K562 (cell line): ENCODE data around the gene MB21D2.

ENCODE experiments used
- TF ChIP-seq, protein P1 (sequence below), 2 experiments: IDR thresholded peaks; 2 replicates each; pipeline ENCODE4 v1.6.1; 2011; ENCODE audit warnings: borderline replicate concordance in 1 of 2, control low read depth in 1 of 2, low read depth in 1 of 2, low read length in 1 of 2, mild to moderate bottlenecking in 1 of 2, mixed read lengths in 1 of 2, moderate library complexity in 1 of 2; ENCODE audit not compliant: insufficient read depth in 1 of 2, insufficient read length in 1 of 2, poor library complexity in 1 of 2, severe bottlenecking in 1 of 2; ENCODE audit errors: extremely low read depth in 1 of 2
- TF ChIP-seq, protein P2 (sequence below), 2 experiments: fragments of 450-650 bp; formaldehyde crosslinking in 1 of 2; IDR thresholded peaks; 2 replicates each; pipeline versions ENCODE4 v1.4.0 to v1.6.1; 2014 to 2020; ENCODE audit warnings: mild to moderate bottlenecking in 2 of 2, borderline replicate concordance in 1 of 2, low read depth in 1 of 2
- TF ChIP-seq, protein P3 (sequence below): fragments of 450-650 bp; formaldehyde crosslinking; IDR thresholded peaks from 2 replicates; pipeline ENCODE4 v1.4.0; 2020; ENCODE audit warnings: mild to moderate bottlenecking, mixed read lengths

DNA sequence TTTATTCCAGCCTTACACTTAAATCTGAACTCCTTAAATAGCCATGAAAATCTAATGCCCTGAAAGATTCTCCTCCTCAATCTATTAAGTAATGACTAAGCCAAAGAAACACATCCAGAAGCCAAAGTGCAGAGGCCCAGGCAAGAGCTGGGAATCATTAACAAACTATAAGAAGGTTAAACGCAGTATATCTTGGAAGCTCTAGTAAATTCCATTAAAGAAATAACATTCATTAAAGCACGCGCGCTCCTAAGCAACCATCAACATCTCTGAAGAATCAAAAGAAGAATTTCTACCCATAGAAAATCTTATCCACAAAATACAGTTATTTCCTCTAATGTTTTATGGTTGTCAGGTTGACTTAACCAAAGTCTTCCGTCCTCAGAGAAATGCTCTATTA is 29.5 kb downstream of the MB21D2 start:
- TF ChIP-seq, protein P1, sequence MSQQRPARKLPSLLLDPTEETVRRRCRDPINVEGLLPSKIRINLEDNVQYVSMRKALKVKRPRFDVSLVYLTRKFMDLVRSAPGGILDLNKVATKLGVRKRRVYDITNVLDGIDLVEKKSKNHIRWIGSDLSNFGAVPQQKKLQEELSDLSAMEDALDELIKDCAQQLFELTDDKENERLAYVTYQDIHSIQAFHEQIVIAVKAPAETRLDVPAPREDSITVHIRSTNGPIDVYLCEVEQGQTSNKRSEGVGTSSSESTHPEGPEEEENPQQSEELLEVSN (IDR thresholded peaks at IDR 0.05; ENCODE audit: borderline replicate concordance in 1 of 2, extremely low read depth in 1 of 2, insufficient read depth in 1 of 2, insufficient read length in 1 of 2, low read depth in 1 of 2, low read length in 1 of 2, poor library complexity in 1 of 2, severe bottlenecking in 1 of 2), result no peak
- TF ChIP-seq, protein P2, sequence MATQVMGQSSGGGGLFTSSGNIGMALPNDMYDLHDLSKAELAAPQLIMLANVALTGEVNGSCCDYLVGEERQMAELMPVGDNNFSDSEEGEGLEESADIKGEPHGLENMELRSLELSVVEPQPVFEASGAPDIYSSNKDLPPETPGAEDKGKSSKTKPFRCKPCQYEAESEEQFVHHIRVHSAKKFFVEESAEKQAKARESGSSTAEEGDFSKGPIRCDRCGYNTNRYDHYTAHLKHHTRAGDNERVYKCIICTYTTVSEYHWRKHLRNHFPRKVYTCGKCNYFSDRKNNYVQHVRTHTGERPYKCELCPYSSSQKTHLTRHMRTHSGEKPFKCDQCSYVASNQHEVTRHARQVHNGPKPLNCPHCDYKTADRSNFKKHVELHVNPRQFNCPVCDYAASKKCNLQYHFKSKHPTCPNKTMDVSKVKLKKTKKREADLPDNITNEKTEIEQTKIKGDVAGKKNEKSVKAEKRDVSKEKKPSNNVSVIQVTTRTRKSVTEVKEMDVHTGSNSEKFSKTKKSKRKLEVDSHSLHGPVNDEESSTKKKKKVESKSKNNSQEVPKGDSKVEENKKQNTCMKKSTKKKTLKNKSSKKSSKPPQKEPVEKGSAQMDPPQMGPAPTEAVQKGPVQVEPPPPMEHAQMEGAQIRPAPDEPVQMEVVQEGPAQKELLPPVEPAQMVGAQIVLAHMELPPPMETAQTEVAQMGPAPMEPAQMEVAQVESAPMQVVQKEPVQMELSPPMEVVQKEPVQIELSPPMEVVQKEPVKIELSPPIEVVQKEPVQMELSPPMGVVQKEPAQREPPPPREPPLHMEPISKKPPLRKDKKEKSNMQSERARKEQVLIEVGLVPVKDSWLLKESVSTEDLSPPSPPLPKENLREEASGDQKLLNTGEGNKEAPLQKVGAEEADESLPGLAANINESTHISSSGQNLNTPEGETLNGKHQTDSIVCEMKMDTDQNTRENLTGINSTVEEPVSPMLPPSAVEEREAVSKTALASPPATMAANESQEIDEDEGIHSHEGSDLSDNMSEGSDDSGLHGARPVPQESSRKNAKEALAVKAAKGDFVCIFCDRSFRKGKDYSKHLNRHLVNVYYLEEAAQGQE (IDR thresholded peaks at IDR 0.05; ENCODE audit: borderline replicate concordance), result no peak
- TF ChIP-seq, protein P2 (CRISPR knock-in tag; IDR thresholded peaks at IDR 0.05; ENCODE audit: low read depth), result no peak
- TF ChIP-seq, protein P3, sequence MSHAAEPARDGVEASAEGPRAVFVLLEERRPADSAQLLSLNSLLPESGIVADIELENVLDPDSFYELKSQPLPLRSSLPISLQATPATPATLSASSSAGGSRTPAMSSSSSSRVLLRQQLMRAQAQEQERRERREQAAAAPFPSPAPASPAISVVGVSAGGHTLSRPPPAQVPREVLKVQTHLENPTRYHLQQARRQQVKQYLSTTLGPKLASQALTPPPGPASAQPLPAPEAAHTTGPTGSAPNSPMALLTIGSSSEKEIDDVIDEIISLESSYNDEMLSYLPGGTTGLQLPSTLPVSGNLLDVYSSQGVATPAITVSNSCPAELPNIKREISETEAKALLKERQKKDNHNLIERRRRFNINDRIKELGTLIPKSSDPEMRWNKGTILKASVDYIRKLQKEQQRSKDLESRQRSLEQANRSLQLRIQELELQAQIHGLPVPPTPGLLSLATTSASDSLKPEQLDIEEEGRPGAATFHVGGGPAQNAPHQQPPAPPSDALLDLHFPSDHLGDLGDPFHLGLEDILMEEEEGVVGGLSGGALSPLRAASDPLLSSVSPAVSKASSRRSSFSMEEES (CRISPR knock-in tag), result no peak
